Colonic mucosa (tissue), 4 donors: Measurements from ENCODE around the gene MAPK4. TPM values are rescaled to one million over a fixed set of nuclear protein-coding genes. Genes with fewer than 3 reads are reported as not detected.

Experiments used
- DNase-seq: peaks from one replicate; pipeline ENCODE4 v3.0.0-alpha.2; 2020
- H3K27ac ChIP-seq: fragments of 200-600 bp; one replicate; pipeline ENCODE4 v1.8.0; 2021
- H3K27me3 ChIP-seq: fragments of 200-600 bp; one replicate; pipeline ENCODE4 v1.8.0; 2021
- H3K36me3 ChIP-seq: fragments of 200-600 bp; one replicate; pipeline ENCODE4 v1.8.0; 2021
- H3K4me1 ChIP-seq: fragments of 200-600 bp; one replicate; pipeline ENCODE4 v1.8.0; 2021; ENCODE audit warnings: mild to moderate bottlenecking
- H3K4me3 ChIP-seq: fragments of 200-600 bp; one replicate; pipeline ENCODE4 v1.8.0; 2021
- H3K9ac ChIP-seq, 2 donors: one replicate each; pipeline ENCODE4 v1.7.0; 2013; ENCODE audit warnings: control low read depth in 2 of 2, low read depth in 2 of 2, low read length in 2 of 2
- H3K9me3 ChIP-seq: fragments of 200-600 bp; one replicate; pipeline ENCODE4 v1.8.0; 2021
- intact Hi-C: fragments of 100-400 bp; cut with DNase I; formaldehyde crosslinking; loops from one replicate; pipeline ENCODE4 v1.14.1; 2022
- total RNA-seq, 2 donors: library from RNA; stranded (reverse); fragmentation: NEBNext Ultra II Directional in 1 of 2; extraction: Animal tissue kit (Norgen Biotek cat#: 25700) in 1 of 2; gene quantifications; one replicate each; pipeline ENCODE4 v1.2.1, GENCODE V29; 2021
- TF ChIP-seq, protein P1 (sequence below): fragments of 200-600 bp; IDR thresholded peaks from one replicate; pipeline ENCODE4 v1.8.0; 2022; ENCODE audit warnings: antibody characterized with exemption, mild to moderate bottlenecking
- donor health status: healthy.
- donor health status: DM: no; HTN: no; CAD: no.
- donor health status: DM: no; HTN: no; CAD: no.

The MAPK4 gene
- total RNA-seq, 2 donors from 2014 or later: 0.27 to 1.8 TPM

DNA sequence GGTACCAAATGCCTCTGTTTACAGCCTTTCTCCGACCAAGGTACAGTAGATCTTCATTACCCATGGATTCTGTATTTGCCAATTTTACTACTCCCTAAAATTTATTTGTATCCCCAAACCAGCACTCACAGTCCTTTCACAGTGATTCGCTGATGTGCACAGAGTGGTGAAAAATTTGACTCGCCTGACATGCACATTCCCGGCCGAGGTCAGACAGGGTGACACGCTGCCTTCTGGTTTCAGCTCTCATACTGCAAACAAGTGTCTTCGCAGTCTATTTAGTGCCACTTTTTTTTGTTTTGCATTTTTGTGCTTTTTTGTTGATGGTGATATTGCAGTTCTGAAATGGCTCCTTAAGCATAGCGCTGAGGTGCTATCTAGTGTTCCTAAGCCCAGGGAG, 71.0 kb downstream of the MAPK4 start:
- H3K9ac ChIP-seq: no peak overlapping the region
- peaks cover 3% of the 10 kb centered on the region for H3K4me1 ChIP-seq
- intact Hi-C loops: no loop called here
- H3K27ac ChIP-seq: no peak overlapping the region
- no peaks in the 10 kb centered on the region for H3K27me3 ChIP-seq
- TF ChIP-seq, protein P1, sequence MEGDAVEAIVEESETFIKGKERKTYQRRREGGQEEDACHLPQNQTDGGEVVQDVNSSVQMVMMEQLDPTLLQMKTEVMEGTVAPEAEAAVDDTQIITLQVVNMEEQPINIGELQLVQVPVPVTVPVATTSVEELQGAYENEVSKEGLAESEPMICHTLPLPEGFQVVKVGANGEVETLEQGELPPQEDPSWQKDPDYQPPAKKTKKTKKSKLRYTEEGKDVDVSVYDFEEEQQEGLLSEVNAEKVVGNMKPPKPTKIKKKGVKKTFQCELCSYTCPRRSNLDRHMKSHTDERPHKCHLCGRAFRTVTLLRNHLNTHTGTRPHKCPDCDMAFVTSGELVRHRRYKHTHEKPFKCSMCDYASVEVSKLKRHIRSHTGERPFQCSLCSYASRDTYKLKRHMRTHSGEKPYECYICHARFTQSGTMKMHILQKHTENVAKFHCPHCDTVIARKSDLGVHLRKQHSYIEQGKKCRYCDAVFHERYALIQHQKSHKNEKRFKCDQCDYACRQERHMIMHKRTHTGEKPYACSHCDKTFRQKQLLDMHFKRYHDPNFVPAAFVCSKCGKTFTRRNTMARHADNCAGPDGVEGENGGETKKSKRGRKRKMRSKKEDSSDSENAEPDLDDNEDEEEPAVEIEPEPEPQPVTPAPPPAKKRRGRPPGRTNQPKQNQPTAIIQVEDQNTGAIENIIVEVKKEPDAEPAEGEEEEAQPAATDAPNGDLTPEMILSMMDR: no peak
- DNase-seq: no peak
- H3K4me3 ChIP-seq: no peak overlapping the region
- H3K9me3 ChIP-seq: no peaks in the 10 kb centered on the region
- H3K36me3 ChIP-seq: no peaks in the 10 kb centered on the region

DNA sequence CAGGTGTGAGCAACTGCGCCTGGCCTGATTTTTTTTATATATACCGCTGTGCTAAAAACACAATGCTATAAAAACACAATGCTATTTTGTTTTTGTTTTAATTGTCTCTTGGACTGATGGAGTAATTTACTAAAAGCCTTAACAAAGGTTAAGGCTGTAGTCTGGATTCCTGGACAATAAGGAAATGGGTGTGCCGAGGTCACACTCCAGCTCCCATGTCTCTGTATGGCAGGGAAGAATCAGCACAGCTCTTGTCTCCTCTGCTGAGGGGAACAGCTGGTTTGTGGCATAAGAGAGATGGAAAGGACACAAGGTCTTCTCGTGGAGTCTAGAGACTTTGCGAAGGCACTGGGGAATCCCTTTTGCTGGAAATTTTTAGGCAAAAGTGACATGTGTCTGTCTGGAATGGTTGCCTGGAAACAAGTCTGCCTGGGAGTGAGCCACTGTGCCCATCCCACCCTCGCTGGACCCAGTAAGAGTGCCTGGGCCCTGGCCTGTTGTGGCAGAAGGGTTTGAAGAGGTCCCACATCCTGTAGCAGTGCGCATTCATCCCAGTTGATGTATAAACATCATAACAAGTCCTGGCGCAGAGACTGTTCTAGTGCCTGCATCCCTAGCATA, 73.1 kb downstream of the MAPK4 start:
- intact Hi-C loops: no loop called here
- no peak overlapping the region for H3K27ac ChIP-seq
- peaks cover 3% of the 10 kb centered on the region for H3K4me1 ChIP-seq
- H3K9me3 ChIP-seq: no peaks in the 10 kb centered on the region
- no peaks in the 10 kb centered on the region for H3K36me3 ChIP-seq
- no peak overlapping the region for H3K9ac ChIP-seq
- H3K27me3 ChIP-seq: no peaks in the 10 kb centered on the region
- no peak overlapping the region for H3K4me3 ChIP-seq
- TF ChIP-seq, protein P1: no peak
- peak; percentile 31 for DNase-seq

DNA sequence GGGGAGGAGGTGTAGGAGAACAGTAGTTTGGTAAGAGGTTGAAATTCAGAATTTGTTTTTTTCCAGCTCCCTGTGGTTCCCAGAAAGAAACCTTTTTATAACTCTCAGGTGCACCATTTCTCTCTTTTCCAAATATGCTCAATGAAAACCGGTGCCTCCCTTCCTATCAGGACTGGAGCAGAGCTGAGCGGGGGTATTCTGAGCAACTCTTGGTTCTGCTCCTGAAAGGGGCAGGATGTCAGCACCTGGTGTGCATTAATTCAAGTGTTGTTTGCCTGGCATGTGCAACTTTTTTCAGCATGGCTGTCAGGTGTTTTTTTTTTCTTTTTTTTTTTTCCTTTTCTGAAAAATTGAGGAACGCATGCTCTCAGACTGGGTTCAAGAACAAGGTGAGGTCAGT, 74.1 kb downstream of the MAPK4 start:
- Histone ChIP-seq H3K9ac (no peak overlapping the region), H3K27me3 (no peaks in the 10 kb centered on the region), H3K4me1 (peaks cover 2% of the 10 kb centered on the region), H3K9me3 (no peaks in the 10 kb centered on the region), H3K4me3 (no peak overlapping the region), H3K27ac (no peak overlapping the region), H3K36me3 (no peaks in the 10 kb centered on the region)
- intact Hi-C loops: no loop called here
- TF ChIP-seq, protein P1: no peak
- DNase-seq: no peak

DNA sequence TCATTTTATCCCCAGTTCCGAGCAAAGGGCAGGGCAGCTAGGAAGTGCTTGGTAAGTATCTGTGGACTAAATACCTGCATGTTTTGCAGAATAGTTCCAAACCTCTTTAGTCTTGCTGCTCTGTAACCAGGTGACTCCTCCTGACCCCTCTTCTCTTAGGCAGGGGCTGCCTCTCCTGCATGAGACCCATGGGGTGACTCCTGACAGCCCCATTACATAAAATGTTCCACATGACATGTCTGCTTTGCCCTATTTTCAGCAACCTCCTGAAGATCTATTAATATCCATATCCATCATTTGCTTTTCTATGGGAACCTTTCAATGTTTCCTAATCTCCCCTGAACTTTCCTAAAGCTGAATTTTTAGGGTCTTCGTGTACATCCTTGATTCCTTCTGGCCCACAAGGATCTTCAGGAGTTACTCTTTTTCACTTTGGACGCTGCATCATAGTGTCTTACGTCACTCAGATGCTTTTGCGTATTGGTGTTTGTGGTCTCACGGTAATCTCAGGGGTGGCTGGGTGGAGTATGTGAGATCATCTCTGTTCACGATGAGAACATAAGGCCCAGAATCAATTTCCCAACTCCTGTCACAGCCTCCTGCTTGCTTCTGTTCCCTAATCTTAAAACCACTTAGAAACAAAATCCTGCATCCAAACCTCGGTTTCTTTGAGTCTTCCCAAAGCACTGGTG, 76.6 kb downstream of the MAPK4 start:
- Histone ChIP-seq H3K27ac (no peak overlapping the region), H3K4me1 (no peaks in the 10 kb centered on the region), H3K36me3 (no peaks in the 10 kb centered on the region), H3K9ac (no peak overlapping the region), H3K9me3 (no peaks in the 10 kb centered on the region), H3K27me3 (no peaks in the 10 kb centered on the region), H3K4me3 (no peak overlapping the region)
- no peak for DNase-seq
- TF ChIP-seq, protein P1: no peak
- intact Hi-C loops: no loop called here

DNA sequence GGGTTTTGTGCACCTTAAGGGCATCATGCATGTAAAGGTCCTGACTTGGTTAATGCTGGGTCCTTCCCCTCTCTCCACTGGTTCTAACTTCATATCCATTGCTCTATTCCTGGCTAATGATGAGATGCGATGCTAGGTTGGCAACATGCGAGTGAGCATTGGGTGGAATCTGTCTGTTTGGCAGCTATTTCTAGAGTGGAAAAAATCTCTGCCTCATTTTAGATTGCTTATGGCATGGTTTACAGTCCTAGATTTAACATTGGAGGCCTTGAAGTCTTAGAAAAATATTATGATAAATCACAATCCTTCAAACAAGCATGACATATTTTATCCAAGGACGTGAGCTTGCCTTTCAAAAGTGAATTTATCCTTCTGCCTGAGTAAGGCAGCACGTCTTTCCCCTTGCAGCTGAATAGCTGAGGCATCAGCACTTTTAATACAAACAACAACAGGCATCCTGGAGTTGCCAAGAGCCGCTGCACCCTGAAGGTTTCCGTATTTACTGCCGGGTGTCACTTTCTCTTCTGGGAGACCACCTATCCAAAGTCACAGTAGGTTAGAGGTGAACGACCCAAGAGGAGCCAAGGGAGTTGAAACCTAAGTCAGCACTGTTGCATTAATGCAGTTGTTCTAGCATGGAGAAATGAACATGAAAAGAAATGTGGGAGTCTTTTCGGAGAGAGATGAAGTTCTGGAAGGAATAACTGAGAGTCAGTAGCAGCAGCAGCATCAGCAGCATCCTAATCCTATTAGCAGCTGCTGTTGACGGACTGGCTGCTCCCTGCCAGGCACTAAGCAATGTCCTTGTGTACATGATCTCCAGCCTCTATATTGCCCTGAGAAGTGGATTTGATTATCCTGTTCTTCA, 78.4 kb downstream of the MAPK4 start:
- Histone ChIP-seq H3K27ac (no peak overlapping the region), H3K4me1 (no peaks in the 10 kb centered on the region), H3K4me3 (no peak overlapping the region), H3K9me3 (no peaks in the 10 kb centered on the region), H3K36me3 (no peaks in the 10 kb centered on the region), H3K9ac (no peak overlapping the region), H3K27me3 (no peaks in the 10 kb centered on the region)
- DNase-seq: no peak
- TF ChIP-seq, protein P1: no peak
- intact Hi-C loops: no loop called here
